GM18873 (cell line): ENCODE measurements around the gene NUCB1.
"Not testable (repeated sequence)": the region's sequence is repeated elsewhere in the genome, so short reads cannot be mapped to it uniquely, and the experiment has no call there.

ENCODE experiments used
- ATAC-seq: cut with Tn5 transposase; IDR thresholded peaks from one replicate; pipeline ENCODE4 v1.9.1; 2021; ENCODE audit warnings: mild to moderate bottlenecking, moderate library complexity, moderate number of reproducible peaks; ENCODE audit not compliant: unreplicated experiment, low FRiP score

The NUCB1 gene

GRCh38 chr19:48873476-48874302 lies 26.4 kb upstream of the NUCB1 start:
- ATAC-seq, result no peak

- no peak for ATAC-seq
Observed at GRCh38 chr19:48874303-48875135, 25.6 kb upstream of the NUCB1 start.

GRCh38 chr19:48876043-48876981 lies 23.8 kb upstream of the NUCB1 start:
- not testable (repeated sequence) for ATAC-seq

- no peak for ATAC-seq
Observed at GRCh38 chr19:48877855-48878195, 22.3 kb upstream of the NUCB1 start.

- no peak for ATAC-seq
Observed at GRCh38 chr19:48878196-48879024, 21.7 kb upstream of the NUCB1 start.

GRCh38 chr19:48879025-48879637 lies 21.0 kb upstream of the NUCB1 start:
- ATAC-seq, result no peak

- ATAC-seq, result not testable (repeated sequence)
Observed at GRCh38 chr19:48879696-48880095, 20.4 kb upstream of the NUCB1 start.

- no peak for ATAC-seq
Observed at GRCh38 chr19:48881741-48882657, 18.1 kb upstream of the NUCB1 start.

GRCh38 chr19:48883726-48884125 lies 16.4 kb upstream of the NUCB1 start:
- no peak for ATAC-seq

GRCh38 chr19:48887861-48888612 lies 12.1 kb upstream of the NUCB1 start:
- ATAC-seq, result no peak

- not testable (repeated sequence) for ATAC-seq
Observed at GRCh38 chr19:48889496-48889895, 10.6 kb upstream of the NUCB1 start.

- no peak for ATAC-seq
Observed at GRCh38 chr19:48890551-48890950, 9.6 kb upstream of the NUCB1 start.

GRCh38 chr19:48895226-48895625 lies 4.9 kb upstream of the NUCB1 start:
- ATAC-seq, result no peak

GRCh38 chr19:48896191-48896720 lies 3.9 kb upstream of the NUCB1 start:
- ATAC-seq, result no peak

GRCh38 chr19:48897181-48897580 lies 2.9 kb upstream of the NUCB1 start:
- no peak for ATAC-seq

GRCh38 chr19:48899386-48899749 lies 744 bp upstream of the NUCB1 start:
- ATAC-seq, result not testable (repeated sequence)
